GM18507 (cell line): ENCODE data around the gene RASL12.
A peak's percentile ranks its signal among the peaks of the same experiment; 100 is the strongest.
"Not testable (repeated sequence)": the region's sequence is repeated elsewhere in the genome, so short reads cannot be mapped to it uniquely, and the experiment has no call there.

Experiments
- DNase-seq: peaks from one replicate; pipeline ENCODE4 v3.0.0; 2011; ENCODE audit warnings: low read depth; ENCODE audit not compliant: insufficient read length; ENCODE audit errors: extremely low spot score
- FAIRE-seq: peaks from 2 replicates; lab custom pipeline; 2011; peaks lifted over from hg19 to GRCh38; lab: Jason Lieb, UNC

RASL12 gene

GRCh38 chr15:65077291-65077980 lies 9.6 kb upstream of the RASL12 start:
- FAIRE-seq (no peak), DNase-seq (no peak)

GRCh38 chr15:65076486-65077290 lies 8.9 kb upstream of the RASL12 start, which contains the start of gene KBTBD13:
Gene KBTBD13 (plus strand): TSS chr15:65076746. CDS start chr15:65076816, 70 bp downstream.
- DNase-seq (no peak), FAIRE-seq (no peak)

GRCh38 chr15:65075607-65076395 lies 8.0 kb upstream of the RASL12 start:
- FAIRE-seq, DNase-seq: not testable (repeated sequence)

GRCh38 chr15:65074946-65075345 lies 7.2 kb upstream of the RASL12 start:
- not testable (repeated sequence) for FAIRE-seq, DNase-seq

- DNase-seq (no peak), FAIRE-seq (peak; percentile 52)
These were observed 4.8 kb upstream of the RASL12 start for GRCh38 chr15:65072617-65073016.

GRCh38 chr15:65072027-65072426 lies 4.2 kb upstream of the RASL12 start:
- FAIRE-seq (no peak), DNase-seq (no peak)

GRCh38 chr15:65071381-65071811 lies 3.6 kb upstream of the RASL12 start:
- DNase-seq, result no peak
- FAIRE-seq, result no peak

- FAIRE-seq, result no peak
- no peak for DNase-seq
These were observed 2.2 kb upstream of the RASL12 start for GRCh38 chr15:65069779-65070546.

GRCh38 chr15:65069179-65069578 lies 1.4 kb upstream of the RASL12 start:
- FAIRE-seq (no peak), DNase-seq (no peak)

GRCh38 chr15:65068403-65068788 lies 605 bp upstream of the RASL12 start:
- no peak for DNase-seq
- FAIRE-seq, result no peak

- DNase-seq (no peak), FAIRE-seq (no peak)
These were observed 510 bp downstream of the RASL12 start for GRCh38 chr15:65067317-65067644.

- DNase-seq, result no peak
- FAIRE-seq, result no peak
These were observed 1.0 kb downstream of the RASL12 start for GRCh38 chr15:65066635-65067316.

GRCh38 chr15:65066001-65066634 lies 1.7 kb downstream of the RASL12 start:
- no peak for FAIRE-seq
- DNase-seq, result no peak

GRCh38 chr15:65062726-65063125 lies 5.1 kb downstream of the RASL12 start:
- no peak for DNase-seq
- no peak for FAIRE-seq

GRCh38 chr15:65062061-65062460 lies 5.7 kb downstream of the RASL12 start:
- no peak for FAIRE-seq

GRCh38 chr15:65060641-65061397 lies 7.0 kb downstream of the RASL12 start:
- FAIRE-seq (no peak), DNase-seq (no peak)

More at GRCh38 chr15:65062061-65062460, 5.7 kb downstream of the RASL12 start:
- DNase-seq, result no peak

GRCh38 chr15:65059931-65060596 lies 7.7 kb downstream of the RASL12 start:
- no peak for DNase-seq
- FAIRE-seq, result no peak
